Aorta (tissue), 5 donors: ENCODE results near the gene RNF182. TPM values are rescaled to one million over a fixed set of nuclear protein-coding genes. Genes with fewer than 3 reads are reported as not detected.
A peak's percentile ranks its signal among the peaks of the same experiment; 100 is the strongest.
"Not testable (repeated sequence)": the region's sequence is repeated elsewhere in the genome, so short reads cannot be mapped to it uniquely, and the experiment has no call there.

Experiments
- ATAC-seq: fragments of 200-7000 bp; cut with Tn5 transposase; one replicate; pipeline ENCODE4 v1.9.1; 2022; ENCODE audit warnings: moderate library complexity; ENCODE audit not compliant: low FRiP score
- DNase-seq, 2 donors: peaks; one replicate each; pipeline ENCODE4 v3.0.0-alpha.2; 2020
- H3K27ac ChIP-seq, 2 donors: one replicate each; pipeline ENCODE4 v1.5.1; 2013; ENCODE audit warnings: low read length in 2 of 2, mild to moderate bottlenecking in 2 of 2, moderate library complexity in 2 of 2, control low read depth in 1 of 2, inconsistent platforms in 1 of 2, low read depth in 1 of 2
- H3K27me3 ChIP-seq, 2 donors: one replicate each; pipeline ENCODE4 v1.6.1; 2013; ENCODE audit warnings: control low read depth in 1 of 2, low read length in 1 of 2, mild to moderate bottlenecking in 1 of 2, moderate library complexity in 1 of 2; ENCODE audit not compliant: insufficient read depth in 2 of 2, control insufficient read depth in 1 of 2
- H3K36me3 ChIP-seq, 2 donors: one replicate each; pipeline ENCODE4 v1.6.1; 2013; ENCODE audit warnings: control low read depth in 1 of 2, low read length in 1 of 2, mild to moderate bottlenecking in 1 of 2; ENCODE audit not compliant: insufficient read depth in 2 of 2, control insufficient read depth in 1 of 2
- H3K4me1 ChIP-seq, 2 donors: one replicate each; pipeline ENCODE4 v1.6.1; 2013; ENCODE audit warnings: low read length in 2 of 2, control low read depth in 1 of 2, mild to moderate bottlenecking in 1 of 2, moderate library complexity in 1 of 2; ENCODE audit not compliant: insufficient read depth in 2 of 2, control insufficient read depth in 1 of 2
- H3K4me3 ChIP-seq, 2 donors: one replicate each; pipeline ENCODE4 v1.5.1; 2013; ENCODE audit warnings: low read length in 2 of 2, control low read depth in 1 of 2, mild to moderate bottlenecking in 1 of 2
- H3K9me3 ChIP-seq: one replicate; pipeline ENCODE4 v1.6.1; 2013; ENCODE audit warnings: mild to moderate bottlenecking, low read length; ENCODE audit not compliant: control insufficient read depth
- WGBS, 2 donors: extraction: QIAGEN DNeasy Blood & Tissue Kit; methylation state at CpG; one replicate each; pipeline ENCODE4 v1.1.7; 2013; 5-methylcytosine and 5-hydroxymethylcytosine counted together
- intact Hi-C, 2 donors: fragments of 100-400 bp; cut with DNase I; formaldehyde crosslinking; loops; one replicate each; pipeline versions ENCODE4 v1.14.2 to v1.15.0; 2022
- long read RNA-seq, 2 donors: library from polyadenylated mRNA; unstranded; transcript quantifications; one replicate each; pipeline ENCODE4 v2.0.0, GENCODE V29; 2020 to 2021
- polyA plus RNA-seq, 2 donors: library from polyadenylated mRNA; stranded (reverse); fragments of 200-250 nt; gene quantifications; one replicate each; pipeline ENCODE4 v1.2.3, GENCODE V29; 2013
- total RNA-seq, 2 donors: library from RNA; stranded (reverse); fragmentation: NEBNext Ultra II Directional; extraction: Animal tissue kit (Norgen Biotek cat#: 25700); gene quantifications; one replicate each; pipeline ENCODE4 v1.2.1, GENCODE V29; 2021
- donor health status: healthy with polysubstance abuse.
- donor health status: Bipolar disorder and iron deficiency.
- donor health status: DM: no; HTN: no; CAD: no.
- donor health status: DM: no; HTN: no; CAD: no.
- donor health status: DM: yes; HTN: yes; CAD: no.

The RNF182 gene
- total RNA-seq (under 1 TPM; 0.36 to 0.60 TPM), polyA plus RNA-seq (under 1 TPM in 1 of 2 donors, not detected in 1; 0.13 TPM)
- long read RNA-seq, donor 1: 0 reads
- long read RNA-seq, donor 2: 0 reads

- Histone ChIP-seq H3K27ac (no peak within 1 kb of the TSS), H3K9me3 (peaks cover 2% of the 10 kb centered on the region), H3K4me3 (peak within 1 kb of the TSS; percentile 15 to 30), H3K36me3 (no peaks in the 10 kb centered on the region), H3K4me1 (no peaks in the 10 kb centered on the region), H3K27me3 (peaks cover 0 to 3% of the 10 kb centered on the region in 2 donors)
- DNase-seq (no peak), ATAC-seq (no peak)
- 3 to 4% methylated on average over 41 to 65 of the region's 65 CpGs for WGBS, 2 donors
- intact Hi-C loops: no loop called here
Observed at GRCh38 chr6:13924949-13925881, at the start of gene RNF182. RNF182 (plus strand) TSS chr6:13924952; CDS start chr6:13977120, 52,168 bp downstream.

- no peak for ATAC-seq
- Histone ChIP-seq H3K27ac (no peak overlapping the region), H3K36me3 (no peaks in the 10 kb centered on the region), H3K9me3 (peaks cover 1% of the 10 kb centered on the region), H3K4me1 (no peaks in the 10 kb centered on the region), H3K27me3 (no peaks in the 10 kb centered on the region), H3K4me3 (no peak overlapping the region)
- DNase-seq: no peak
- intact Hi-C loops: no loop called here
Observed at GRCh38 chr6:13877051-13877450, 47.7 kb upstream of the RNF182 start.

- H3K4me1 ChIP-seq, H3K27ac ChIP-seq, H3K9me3 ChIP-seq, H3K4me3 ChIP-seq, DNase-seq, ATAC-seq, intact Hi-C loops, H3K36me3 ChIP-seq, H3K27me3 ChIP-seq: not testable (repeated sequence)
- 82 to 83% methylated on average over 12 of the region's 12 CpGs for WGBS, 2 donors
Observed at GRCh38 chr6:13880061-13880663, 44.6 kb upstream of the RNF182 start.

GRCh38 chr6:13881621-13882165 is 43.1 kb upstream of the RNF182 start:
- intact Hi-C loops: no loop called here
- DNase-seq: no peak

GRCh38 chr6:13883966-13884365 is 40.8 kb upstream of the RNF182 start:
- DNase-seq: no peak
- Histone ChIP-seq H3K27me3 (no peaks in the 10 kb centered on the region), H3K36me3 (no peaks in the 10 kb centered on the region), H3K4me3 (no peak overlapping the region), H3K4me1 (no peaks in the 10 kb centered on the region), H3K27ac (no peak overlapping the region), H3K9me3 (no peaks in the 10 kb centered on the region)
- ATAC-seq: no peak
- intact Hi-C loops: no loop called here

More at GRCh38 chr6:13881621-13882165, 43.1 kb upstream of the RNF182 start:
- 78% methylated on average over 9 of the region's 9 CpGs for WGBS, 2 donors
- Histone ChIP-seq H3K4me1 (no peaks in the 10 kb centered on the region), H3K27me3 (no peaks in the 10 kb centered on the region), H3K36me3 (no peaks in the 10 kb centered on the region), H3K9me3 (peaks cover 1% of the 10 kb centered on the region), H3K4me3 (no peak overlapping the region), H3K27ac (no peak overlapping the region)
- ATAC-seq: no peak

GRCh38 chr6:13884397-13884796 is 40.4 kb upstream of the RNF182 start:
- Histone ChIP-seq H3K4me3 (no peak overlapping the region), H3K9me3 (no peaks in the 10 kb centered on the region), H3K27me3 (no peaks in the 10 kb centered on the region), H3K36me3 (no peaks in the 10 kb centered on the region), H3K4me1 (no peaks in the 10 kb centered on the region), H3K27ac (no peak overlapping the region)
- intact Hi-C loops: no loop called here
- DNase-seq (no peak), ATAC-seq (no peak)
- whole genome bisulfite sequencing, 2 donors: 78 to 79% methylated on average over 5 of the region's 5 CpGs

- no peaks in the 10 kb centered on the region for H3K36me3 ChIP-seq
- no peaks in the 10 kb centered on the region for H3K4me1 ChIP-seq
- no peak overlapping the region for H3K4me3 ChIP-seq
- no peaks in the 10 kb centered on the region for H3K27me3 ChIP-seq
- 24 to 33% methylated on average over 2 of the region's 2 CpGs for WGBS, 2 donors
- H3K27ac ChIP-seq: no peak overlapping the region
- no peaks in the 10 kb centered on the region for H3K9me3 ChIP-seq
- ATAC-seq (no peak), DNase-seq (no peak)
- intact Hi-C loops: no loop called here
Observed at GRCh38 chr6:13885601-13886000, 39.2 kb upstream of the RNF182 start.

- ATAC-seq (no peak), DNase-seq (no peak)
- H3K4me3 ChIP-seq: no peak overlapping the region
- no peaks in the 10 kb centered on the region for H3K36me3 ChIP-seq
- H3K4me1 ChIP-seq: no peaks in the 10 kb centered on the region
- WGBS, 2 donors: 92 to 96% methylated on average over 3 of the region's 3 CpGs
- no peak overlapping the region for H3K27ac ChIP-seq
- intact Hi-C loops: no loop called here
- no peaks in the 10 kb centered on the region for H3K9me3 ChIP-seq
- H3K27me3 ChIP-seq: no peaks in the 10 kb centered on the region
Observed at GRCh38 chr6:13886949-13887348, 37.8 kb upstream of the RNF182 start.
